B cell (primary cell): Measurements from ENCODE around the gene ALOX15.

Experiments used
- CTCF ChIP-seq: fragments of 200-600 bp; IDR thresholded peaks from one replicate; pipeline ENCODE4 v1.8.0; 2022; ENCODE audit warnings: antibody characterized with exemption, mild to moderate bottlenecking
- EZH2 ChIP-seq: IDR thresholded peaks from 2 replicates; pipeline ENCODE4 v1.6.1; 2012; ENCODE audit warnings: borderline replicate concordance, low read depth, mild to moderate bottlenecking, moderate library complexity, low read length; ENCODE audit not compliant: insufficient read depth, poor library complexity, severe bottlenecking

DNA sequence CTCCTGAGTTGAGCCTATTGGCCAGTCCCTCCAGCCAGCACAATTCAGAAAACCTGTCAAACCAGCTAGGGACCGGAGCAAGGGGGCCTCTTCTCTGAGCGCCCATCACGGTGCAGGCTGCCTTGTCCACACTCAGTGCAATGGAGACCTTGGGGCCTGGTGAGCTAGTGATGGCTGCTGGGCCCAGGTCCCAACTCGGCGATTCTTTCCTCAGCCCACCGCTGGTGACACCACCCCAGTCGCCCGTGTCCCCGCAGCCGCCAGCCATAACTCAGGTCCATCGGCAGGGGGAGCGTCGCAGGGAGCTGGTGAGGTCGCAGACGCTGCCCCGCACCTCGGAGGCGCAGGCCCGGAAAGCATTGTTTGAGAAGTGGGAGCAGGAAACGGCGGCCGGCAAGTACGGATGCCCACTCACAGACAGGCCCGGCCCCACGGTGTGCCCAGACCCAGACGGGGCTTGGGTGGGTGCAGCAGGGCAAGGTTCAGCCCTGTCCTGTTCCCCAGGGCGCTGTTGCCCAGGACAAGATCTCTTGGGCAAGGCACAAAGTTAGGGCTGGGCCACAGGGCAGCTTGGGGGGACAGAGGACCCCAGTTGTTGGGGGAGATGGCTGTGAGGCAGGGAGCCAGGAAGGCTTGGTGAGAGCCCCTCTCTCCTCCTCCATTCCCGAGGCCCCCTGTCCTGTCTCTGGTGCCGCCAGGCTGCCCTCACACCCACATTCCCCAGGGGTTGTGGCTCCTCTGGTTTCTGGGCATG lies 46.4 kb downstream of the ALOX15 start:
- TF ChIP-seq CTCF (peak; percentile 26), EZH2 (no peak)
